ENCODE measurements around the gene CGB7. TPM values are rescaled to one million over a fixed set of nuclear protein-coding genes. Genes with fewer than 3 reads are reported as not detected.

Gene CGB7
- total RNA-seq, 1 experiment from 2014 or later = 1.2 TPM

DNA sequence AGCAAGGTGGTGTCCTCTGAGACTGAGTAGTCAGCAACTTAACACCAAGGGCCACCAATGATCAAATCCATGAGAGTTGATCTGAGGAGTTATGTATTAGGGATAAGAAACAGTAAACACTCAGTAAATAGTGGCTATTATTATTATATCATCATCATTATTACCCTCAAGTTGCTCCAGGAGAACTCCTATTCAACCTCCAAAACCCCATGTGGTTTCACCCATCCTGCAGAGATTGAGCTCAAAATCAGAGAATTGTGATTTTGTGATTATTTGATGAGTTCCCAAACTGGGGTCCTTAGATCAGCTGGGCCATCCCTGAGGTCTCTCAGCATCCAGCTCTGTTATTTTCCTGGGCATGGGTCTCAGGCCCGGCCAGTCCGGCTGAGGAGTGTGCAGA, 3.5 kb upstream of the CGB7 start:
- no peak overlapping the region for H4K5ac ChIP-seq (ENCODE audit: insufficient read length, low read depth, low read length)
- TF ChIP-seq, protein P1, sequence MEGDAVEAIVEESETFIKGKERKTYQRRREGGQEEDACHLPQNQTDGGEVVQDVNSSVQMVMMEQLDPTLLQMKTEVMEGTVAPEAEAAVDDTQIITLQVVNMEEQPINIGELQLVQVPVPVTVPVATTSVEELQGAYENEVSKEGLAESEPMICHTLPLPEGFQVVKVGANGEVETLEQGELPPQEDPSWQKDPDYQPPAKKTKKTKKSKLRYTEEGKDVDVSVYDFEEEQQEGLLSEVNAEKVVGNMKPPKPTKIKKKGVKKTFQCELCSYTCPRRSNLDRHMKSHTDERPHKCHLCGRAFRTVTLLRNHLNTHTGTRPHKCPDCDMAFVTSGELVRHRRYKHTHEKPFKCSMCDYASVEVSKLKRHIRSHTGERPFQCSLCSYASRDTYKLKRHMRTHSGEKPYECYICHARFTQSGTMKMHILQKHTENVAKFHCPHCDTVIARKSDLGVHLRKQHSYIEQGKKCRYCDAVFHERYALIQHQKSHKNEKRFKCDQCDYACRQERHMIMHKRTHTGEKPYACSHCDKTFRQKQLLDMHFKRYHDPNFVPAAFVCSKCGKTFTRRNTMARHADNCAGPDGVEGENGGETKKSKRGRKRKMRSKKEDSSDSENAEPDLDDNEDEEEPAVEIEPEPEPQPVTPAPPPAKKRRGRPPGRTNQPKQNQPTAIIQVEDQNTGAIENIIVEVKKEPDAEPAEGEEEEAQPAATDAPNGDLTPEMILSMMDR (conservative IDR thresholded peaks at IDR 0.05) = no peak
- peaks cover 15% of the 10 kb centered on the region; the same call in 1 of the 2 replicates for H3K27me3 ChIP-seq (ENCODE audit: insufficient read depth, low read length)
- H3T11ph ChIP-seq (ENCODE audit: low read length) = no peak overlapping the region
- H2BK120ac ChIP-seq (ENCODE audit: low read depth, low read length, poor library complexity, severe bottlenecking) = no peak overlapping the region
- no peak overlapping the region for H2BK12ac ChIP-seq (ENCODE audit: insufficient read length, low read depth, low read length)
- no peak overlapping the region for H3K14ac ChIP-seq (ENCODE audit: insufficient read depth, low read length)
- H3K23me2 ChIP-seq (ENCODE audit: insufficient read length, low read depth, low read length, poor library complexity, severe bottlenecking) = peaks cover 12% of the 10 kb centered on the region
- no peak overlapping the region for H2BK15ac ChIP-seq (ENCODE audit: low read depth, low read length)
- H3K9ac ChIP-seq (ENCODE audit: extremely low read depth, insufficient read length, low read length) = no peak overlapping the region
- H2BK20ac ChIP-seq (ENCODE audit: low read depth, low read length, poor library complexity, severe bottlenecking) = no peak overlapping the region
- H3K23ac ChIP-seq (ENCODE audit: insufficient read length, low read depth, low read length) = no peak overlapping the region
- H3K9me3 Mint-ChIP-seq = peaks cover 0 to 2% of the 10 kb centered on the region in 2 experiments; a peak in 1 of 5 replicates
- no peaks in the 10 kb centered on the region for H3K9me3 ChIP-seq (ENCODE audit: control insufficient read depth, low read depth, low read length)
- no peak overlapping the region for H3K27ac ChIP-seq (ENCODE audit: insufficient read length, low read depth, low read length)
- no peak overlapping the region for H3K27ac Mint-ChIP-seq
- no peaks in the 10 kb centered on the region for H4K20me1 ChIP-seq (ENCODE audit: control insufficient read depth, insufficient read depth, insufficient read length)
- no peak overlapping the region for H3K4me2 ChIP-seq (ENCODE audit: insufficient read depth, insufficient read length, low read length)
- no peak overlapping the region for H3K4ac ChIP-seq (ENCODE audit: low read depth, low read length)
- peaks cover 35 to 45% of the 10 kb centered on the region in 2 experiments for H3K4me1 Mint-ChIP-seq
- no peak overlapping the region for H2AFZ ChIP-seq (ENCODE audit: low read length)
- H2AK5ac ChIP-seq (ENCODE audit: insufficient read length, low read length) = no peak overlapping the region
- H4K8ac ChIP-seq (replicated peaks; ENCODE audit: insufficient read length, low read depth, low read length) = no peak overlapping the region
- WGBS (ENCODE audit: extremely low coverage, insufficient read length, low lambda C conversion rate) = no CpG with 5 or more reads among the region's 2 CpGs
- H3K56ac ChIP-seq (ENCODE audit: insufficient read length, low read depth, low read length) = no peak overlapping the region
- H3K4me3 Mint-ChIP-seq = no peak overlapping the region
- H4K91ac ChIP-seq (ENCODE audit: insufficient read length, low read depth, low read length) = no peak overlapping the region
- no peak overlapping the region for H2BK5ac ChIP-seq (ENCODE audit: insufficient read length, low read length)
- H3K27me3 Mint-ChIP-seq (ENCODE audit: low read depth) = peaks cover 76% of the 10 kb centered on the region
- H3K36me3 Mint-ChIP-seq (ENCODE audit: insufficient read depth in 1 of 3, low read depth in 3 of 3) = no peaks in the 10 kb centered on the region; a peak in 1 of 7 replicates
- no peak overlapping the region for H3K18ac ChIP-seq (ENCODE audit: insufficient read length, low read depth, low read length)
- H3K79me2 ChIP-seq (ENCODE audit: insufficient read depth, low read length) = no peaks in the 10 kb centered on the region
- H3K4me1 ChIP-seq (ENCODE audit: insufficient read depth, low read length) = peaks cover 2% of the 10 kb centered on the region; the same call in 1 of the 2 replicates
- DNase-seq = no peak
- no peaks in the 10 kb centered on the region for H3K79me1 ChIP-seq (ENCODE audit: insufficient read depth, low read depth, low read length, poor library complexity, severe bottlenecking)

All from H9 (cell line).